GM23338 (cell line): Measurements from ENCODE around the gene P4HTM. TPM values are rescaled to one million over a fixed set of nuclear protein-coding genes. Genes with fewer than 3 reads are reported as not detected.

ENCODE experiments used
- ATAC-seq: fragments of 200-7000 bp; cut with Tn5 transposase; 3 replicates; pipeline ENCODE4 v1.9.1; 2020
- DNase-seq: peaks from one replicate; pipeline ENCODE4 v3.0.0-alpha.2; 2015; ENCODE audit warnings: low spot score
- H2AFZ ChIP-seq: fragments of 200-600 bp; sonication (generic); 2 replicates; pipeline ENCODE4 v1.8.0; 2016; ENCODE audit warnings: antibody characterized with exemption, mild to moderate bottlenecking, moderate library complexity
- H3F3A ChIP-seq: fragments of 200-600 bp; sonication (generic); replicated peaks from 2 replicates; pipeline ENCODE4 v1.8.0; 2017; ENCODE audit warnings: antibody characterized with exemption, mixed run types, low read depth
- H3K27ac ChIP-seq: fragments of 200-600 bp; sonication (generic); 2 replicates; pipeline ENCODE4 v1.6.1; 2016; ENCODE audit warnings: low read depth
- H3K27me3 ChIP-seq: fragments of 200-600 bp; sonication (generic); 2 replicates; pipeline ENCODE4 v1.8.0; 2016; ENCODE audit warnings: mild to moderate bottlenecking, mixed run types, moderate library complexity; ENCODE audit not compliant: insufficient read depth
- H3K36me3 ChIP-seq: fragments of 200-600 bp; sonication (generic); 2 replicates; pipeline ENCODE4 v1.8.0; 2016; ENCODE audit warnings: mild to moderate bottlenecking; ENCODE audit not compliant: insufficient read depth
- H3K4me1 ChIP-seq: fragments of 200-600 bp; sonication (generic); 2 replicates; pipeline ENCODE4 v1.8.0; 2016; ENCODE audit warnings: mild to moderate bottlenecking, moderate library complexity; ENCODE audit not compliant: insufficient read depth
- H3K4me2 ChIP-seq: fragments of 200-600 bp; sonication (generic); 2 replicates; pipeline ENCODE4 v1.7.1; 2017; ENCODE audit warnings: mixed run types
- H3K4me3 ChIP-seq: fragments of 200-600 bp; sonication (generic); 2 replicates; pipeline ENCODE4 v1.6.1; 2016; ENCODE audit warnings: mixed run types
- H3K79me2 ChIP-seq: fragments of 200-600 bp; sonication (generic); replicated peaks from 2 replicates; pipeline ENCODE4 v1.8.0; 2017; ENCODE audit warnings: mild to moderate bottlenecking; ENCODE audit not compliant: insufficient read depth
- H3K9me2 ChIP-seq: fragments of 200-600 bp; sonication (generic); 2 replicates; pipeline ENCODE4 v1.8.0; 2017; ENCODE audit not compliant: insufficient read depth
- H4K20me1 ChIP-seq: fragments of 200-600 bp; sonication (generic); replicated peaks from 2 replicates; pipeline ENCODE4 v1.8.0; 2017; ENCODE audit warnings: mild to moderate bottlenecking; ENCODE audit not compliant: insufficient read depth
- H3K27ac Mint-ChIP-seq: 2 replicates; pipeline ENCODE4 v1.8.0; 2020; ENCODE audit warnings: inconsistent platforms, mild to moderate bottlenecking, moderate library complexity, mixed read lengths
- H3K27me3 Mint-ChIP-seq: 3 replicates; pipeline ENCODE4 v1.8.0; 2022; ENCODE audit warnings: low read depth, mild to moderate bottlenecking, moderate library complexity, mixed read lengths, inconsistent platforms; ENCODE audit not compliant: insufficient read depth, poor library complexity
- H3K36me3 Mint-ChIP-seq: 3 replicates; pipeline ENCODE4 v1.8.0; 2021; ENCODE audit warnings: low read depth, mild to moderate bottlenecking, inconsistent platforms, moderate library complexity, mixed read lengths
- H3K4me1 Mint-ChIP-seq: 3 replicates; pipeline ENCODE4 v1.8.0; 2020; ENCODE audit warnings: mild to moderate bottlenecking, inconsistent platforms, mixed read lengths
- H3K4me3 Mint-ChIP-seq: 3 replicates; pipeline ENCODE4 v1.8.0; 2021; ENCODE audit warnings: moderate library complexity, mild to moderate bottlenecking, inconsistent platforms, mixed read lengths
- H3K9me3 Mint-ChIP-seq: 3 replicates; pipeline ENCODE4 v1.8.0; 2020; ENCODE audit warnings: moderate library complexity, mild to moderate bottlenecking, inconsistent platforms, mixed read lengths
- CREB1 ChIP-seq: fragments of 250-450 bp; sonication (Bioruptor Pico); IDR thresholded peaks from 2 replicates; pipeline ENCODE4 v1.5.0; 2020; ENCODE audit warnings: low read depth, mild to moderate bottlenecking, moderate library complexity
- ETS1 ChIP-seq: IDR thresholded peaks from 2 replicates; pipeline ENCODE4 v1.6.1; 2016; ENCODE audit warnings: antibody characterized with exemption
- EZH2phosphoT487 ChIP-seq: fragments of 200-600 bp; sonication (generic); IDR thresholded peaks from one replicate; pipeline ENCODE4 v1.8.1; 2018; ENCODE audit warnings: antibody characterized with exemption; ENCODE audit not compliant: unreplicated experiment
- JUNB ChIP-seq: IDR thresholded peaks from one replicate; pipeline ENCODE4 v1.6.1; 2016; ENCODE audit warnings: antibody characterized with exemption; ENCODE audit not compliant: unreplicated experiment
- POLR2AphosphoS5 ChIP-seq: IDR thresholded peaks from 2 replicates; pipeline ENCODE4 v1.6.1; 2016; ENCODE audit warnings: antibody characterized with exemption, low read depth
- STAT1 ChIP-seq: IDR thresholded peaks from one replicate; pipeline ENCODE4 v1.6.1; 2016; ENCODE audit warnings: antibody characterized with exemption; ENCODE audit not compliant: unreplicated experiment
- ZNF114 ChIP-seq: fragments of 250-450 bp; sonication (Bioruptor Pico); IDR thresholded peaks from 2 replicates; pipeline ENCODE4 v1.5.0; 2020; ENCODE audit warnings: mild to moderate bottlenecking, moderate library complexity
- ZNF331 ChIP-seq: fragments of 250-450 bp; sonication (Bioruptor Pico); IDR thresholded peaks from 2 replicates; pipeline ENCODE4 v1.5.0; 2020; ENCODE audit warnings: low read depth, mild to moderate bottlenecking, moderate library complexity
- ZNF462 ChIP-seq: fragments of 250-450 bp; sonication (Bioruptor Pico); IDR thresholded peaks from 2 replicates; pipeline ENCODE4 v1.5.0; 2020; ENCODE audit warnings: mild to moderate bottlenecking, moderate library complexity
- polyA plus RNA-seq: library from polyadenylated mRNA; unstranded; fragments of >200 nt; fragmentation: Nextera tagmentation; extraction: Ambion mirVana; gene quantifications from 2 replicates; pipeline ENCODE4 v1.2.1, GENCODE V29; 2016
- total RNA-seq: library from RNA; depleted of rRNA; stranded (reverse); fragments of >200 nt; shearing (Covaris generic); gene quantifications from 2 replicates; pipeline ENCODE4 v1.2.3, GENCODE V29; 2014

The P4HTM gene
- total and polyA plus RNA-seq, 2 experiments from 2014 or later = 15.9 to 28.7 TPM

GRCh38 chr3:49053543-49053942 lies 63.5 kb downstream of the P4HTM start:
- 0 out of 2 replicates have a peak overlapping the region, but pooled peaks have one; percentile 26 for H3K27ac ChIP-seq
- no peak for TF ChIP-seq CREB1 (CRISPR knock-in tag)
- TF ChIP-seq POLR2AphosphoS5 = no peak
- no peak for TF ChIP-seq ZNF114 (CRISPR knock-in tag)
- TF ChIP-seq ZNF462 (CRISPR knock-in tag) = no peak
- TF ChIP-seq EZH2phosphoT487 = no peak
- TF ChIP-seq ETS1 = no peak
- no peak for TF ChIP-seq STAT1
- TF ChIP-seq ZNF331 (CRISPR knock-in tag) = no peak
- TF ChIP-seq JUNB = no peak
- H3K4me3 ChIP-seq = no peak overlapping the region
- H3K79me2 ChIP-seq = peaks cover 44% of the 10 kb centered on the region
- no peak overlapping the region for H3K27ac Mint-ChIP-seq
- DNase-seq = no peak
- no peaks in the 10 kb centered on the region for H3K4me1 ChIP-seq
- no peaks in the 10 kb centered on the region for H3K9me2 ChIP-seq
- no peak overlapping the region for H3K4me3 Mint-ChIP-seq
- H3F3A ChIP-seq = 0 out of 2 replicates have a peak, but pooled peaks cover 2% of the 10 kb centered on the region
- H3K4me1 Mint-ChIP-seq = no peaks in the 10 kb centered on the region
- no peaks in the 10 kb centered on the region for H3K27me3 ChIP-seq
- peaks cover 24% of the 10 kb centered on the region for H4K20me1 ChIP-seq
- H3K27me3 Mint-ChIP-seq = peaks cover 1% of the 10 kb centered on the region
- H3K36me3 Mint-ChIP-seq = peaks cover 60% of the 10 kb centered on the region
- no peak for ATAC-seq
- no peak overlapping the region for H2AFZ ChIP-seq
- no peak overlapping the region for H3K4me2 ChIP-seq
- peaks cover 29% of the 10 kb centered on the region for H3K36me3 ChIP-seq
- no peaks in the 10 kb centered on the region for H3K9me3 Mint-ChIP-seq
